Kidney epithelial cell (primary cell): ENCODE measurements around the gene AFF1. TPM values are rescaled to one million over a fixed set of nuclear protein-coding genes. Genes with fewer than 3 reads are reported as not detected.

Experiments used
- DNase-seq: peaks from one replicate; pipeline ENCODE4 v3.0.0-alpha.2; 2010; ENCODE audit warnings: low read depth
- H3K27me3 ChIP-seq: 2 replicates; pipeline ENCODE4 v1.6.0; 2011; ENCODE audit warnings: low read length; ENCODE audit not compliant: control insufficient read depth, insufficient read depth
- H3K36me3 ChIP-seq: 2 replicates; pipeline ENCODE4 v1.5.1; 2011; ENCODE audit warnings: low read length; ENCODE audit not compliant: control insufficient read depth, insufficient read depth
- H3K4me3 ChIP-seq: 2 replicates; pipeline ENCODE4 v1.5.1; 2011; ENCODE audit warnings: low read depth, mild to moderate bottlenecking, control low read depth, low read length
- total RNA-seq: library from RNA; depleted of rRNA; stranded (reverse); fragments of >200 nt; gene quantifications from 2 replicates; pipeline ENCODE4 v1.2.3, GENCODE V29; 2015
- TF ChIP-seq, protein P1 (sequence below): IDR thresholded peaks from 2 replicates; pipeline ENCODE4 v1.5.1; 2011; ENCODE audit warnings: mild to moderate bottlenecking, moderate library complexity, low read length, control low read depth, inconsistent platforms; ENCODE audit not compliant: insufficient read depth, poor library complexity, severe bottlenecking

Gene AFF1
- total RNA-seq, 1 donor from 2014 or later = 16.9 TPM

DNA sequence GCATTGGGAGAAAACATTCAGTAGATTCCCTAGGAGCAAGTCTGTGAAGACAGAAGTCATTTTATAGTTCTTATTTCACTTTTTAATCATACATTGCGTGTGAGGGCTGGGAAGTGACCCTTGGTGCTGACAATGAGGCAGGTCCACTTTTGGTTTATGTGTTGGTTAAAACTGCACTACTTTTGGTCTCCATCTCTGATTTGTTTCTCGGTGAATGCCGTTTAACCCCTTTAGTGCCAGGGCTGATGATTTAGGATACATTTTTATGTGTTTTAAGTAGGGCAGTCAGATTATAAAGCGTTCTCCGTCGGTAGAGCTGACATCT lies 110.4 kb downstream of the AFF1 start:
- TF ChIP-seq, protein P1, sequence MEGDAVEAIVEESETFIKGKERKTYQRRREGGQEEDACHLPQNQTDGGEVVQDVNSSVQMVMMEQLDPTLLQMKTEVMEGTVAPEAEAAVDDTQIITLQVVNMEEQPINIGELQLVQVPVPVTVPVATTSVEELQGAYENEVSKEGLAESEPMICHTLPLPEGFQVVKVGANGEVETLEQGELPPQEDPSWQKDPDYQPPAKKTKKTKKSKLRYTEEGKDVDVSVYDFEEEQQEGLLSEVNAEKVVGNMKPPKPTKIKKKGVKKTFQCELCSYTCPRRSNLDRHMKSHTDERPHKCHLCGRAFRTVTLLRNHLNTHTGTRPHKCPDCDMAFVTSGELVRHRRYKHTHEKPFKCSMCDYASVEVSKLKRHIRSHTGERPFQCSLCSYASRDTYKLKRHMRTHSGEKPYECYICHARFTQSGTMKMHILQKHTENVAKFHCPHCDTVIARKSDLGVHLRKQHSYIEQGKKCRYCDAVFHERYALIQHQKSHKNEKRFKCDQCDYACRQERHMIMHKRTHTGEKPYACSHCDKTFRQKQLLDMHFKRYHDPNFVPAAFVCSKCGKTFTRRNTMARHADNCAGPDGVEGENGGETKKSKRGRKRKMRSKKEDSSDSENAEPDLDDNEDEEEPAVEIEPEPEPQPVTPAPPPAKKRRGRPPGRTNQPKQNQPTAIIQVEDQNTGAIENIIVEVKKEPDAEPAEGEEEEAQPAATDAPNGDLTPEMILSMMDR = no peak
- peaks cover 1% of the 10 kb centered on the region for H3K36me3 ChIP-seq

DNA sequence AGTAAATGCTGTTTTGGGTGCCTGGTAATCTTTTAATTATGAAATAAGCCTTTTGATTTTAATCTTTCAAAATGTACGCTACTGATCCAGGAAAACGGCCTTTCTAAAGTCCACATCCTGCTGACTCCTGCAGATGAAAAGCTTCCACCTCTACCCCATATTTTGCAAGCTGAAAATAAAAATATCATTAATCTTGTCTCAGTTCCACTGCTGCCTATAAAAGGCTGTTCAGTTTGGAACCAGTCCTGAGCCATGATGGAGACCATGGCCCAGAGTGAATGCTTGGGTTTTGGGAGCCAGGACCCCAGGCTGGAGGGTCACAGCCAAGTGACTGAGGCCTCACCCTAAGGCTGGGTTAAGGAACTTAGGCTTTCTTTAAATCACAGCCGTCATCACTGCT lies 110.8 kb downstream of the AFF1 start:
- TF ChIP-seq, protein P1 = no peak
- DNase-seq = no peak
- Histone ChIP-seq H3K4me3 (no peak overlapping the region), H3K36me3 (peaks cover 1% of the 10 kb centered on the region), H3K27me3 (no peaks in the 10 kb centered on the region)

More for the DNA sequence above, 110.4 kb downstream of the AFF1 start:
- no peak for DNase-seq
- H3K4me3 ChIP-seq = no peak overlapping the region
- no peaks in the 10 kb centered on the region for H3K27me3 ChIP-seq

DNA sequence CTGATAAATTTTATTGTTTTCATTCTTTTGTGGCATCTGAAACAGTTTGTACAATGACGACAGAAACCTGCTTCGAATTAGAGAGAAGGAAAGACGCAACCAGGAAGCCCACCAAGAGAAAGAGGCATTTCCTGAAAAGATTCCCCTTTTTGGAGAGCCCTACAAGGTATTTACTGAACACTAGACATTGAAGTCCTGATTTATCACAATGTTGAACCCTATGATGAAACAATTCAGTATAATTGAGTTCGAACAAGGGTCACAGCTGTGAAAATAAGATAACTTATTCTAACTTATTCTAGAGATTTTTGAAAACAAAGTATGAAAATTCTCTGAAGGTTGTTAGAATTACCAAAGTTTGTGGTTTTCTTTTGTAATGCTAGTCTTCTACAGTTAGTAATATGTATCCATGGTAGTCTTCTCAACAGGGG lies 111.3 kb downstream of the AFF1 start:
- no peak overlapping the region for H3K4me3 ChIP-seq
- H3K36me3 ChIP-seq = peaks cover 1% of the 10 kb centered on the region
- H3K27me3 ChIP-seq = no peaks in the 10 kb centered on the region
- TF ChIP-seq, protein P1 = no peak
- no peak for DNase-seq

DNA sequence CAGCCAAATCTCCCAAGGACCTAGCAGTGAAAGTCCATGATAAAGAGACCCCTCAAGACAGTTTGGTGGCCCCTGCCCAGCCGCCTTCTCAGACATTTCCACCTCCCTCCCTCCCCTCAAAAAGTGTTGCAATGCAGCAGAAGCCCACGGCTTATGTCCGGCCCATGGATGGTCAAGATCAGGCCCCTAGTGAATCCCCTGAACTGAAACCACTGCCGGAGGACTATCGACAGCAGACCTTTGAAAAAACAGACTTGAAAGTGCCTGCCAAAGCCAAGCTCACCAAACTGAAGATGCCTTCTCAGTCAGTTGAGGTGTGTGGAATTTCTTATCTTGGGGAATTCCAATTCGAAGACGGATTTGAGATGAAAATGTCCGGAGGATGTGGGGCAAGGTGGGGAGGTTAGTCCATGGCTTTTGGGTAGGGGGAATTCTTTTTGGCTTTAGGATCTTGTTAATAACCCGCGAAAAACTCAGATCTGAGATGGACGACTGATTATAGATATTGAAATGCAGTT lies 112.5 kb downstream of the AFF1 start:
- no peaks in the 10 kb centered on the region for H3K27me3 ChIP-seq
- no peak for DNase-seq
- H3K4me3 ChIP-seq = no peak overlapping the region
- TF ChIP-seq, protein P1 = no peak
- H3K36me3 ChIP-seq = peaks cover 1% of the 10 kb centered on the region

DNA sequence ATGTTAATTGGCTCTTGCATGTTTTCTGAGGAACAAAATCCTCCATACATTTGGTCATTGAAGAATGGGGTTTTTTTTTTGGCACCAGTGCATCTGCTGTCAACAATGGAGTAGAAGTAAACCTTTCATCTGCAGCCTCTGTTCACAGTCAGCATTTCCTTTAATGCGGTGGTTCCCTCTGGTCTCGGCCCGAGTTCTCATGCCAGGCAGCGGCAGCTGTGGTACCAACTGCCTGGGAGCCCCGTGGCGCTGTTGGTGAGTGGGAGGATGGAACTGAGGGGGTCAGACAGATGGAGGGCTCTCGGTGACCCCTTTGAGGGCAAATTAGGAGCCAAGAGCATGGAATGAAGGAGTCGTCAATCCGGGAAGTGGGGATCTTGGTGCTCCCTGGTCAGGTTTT lies 114.7 kb downstream of the AFF1 start:
- peaks cover 1% of the 10 kb centered on the region for H3K36me3 ChIP-seq
- DNase-seq = no peak
- no peaks in the 10 kb centered on the region for H3K27me3 ChIP-seq
- TF ChIP-seq, protein P1 = no peak
- no peak overlapping the region for H3K4me3 ChIP-seq

DNA sequence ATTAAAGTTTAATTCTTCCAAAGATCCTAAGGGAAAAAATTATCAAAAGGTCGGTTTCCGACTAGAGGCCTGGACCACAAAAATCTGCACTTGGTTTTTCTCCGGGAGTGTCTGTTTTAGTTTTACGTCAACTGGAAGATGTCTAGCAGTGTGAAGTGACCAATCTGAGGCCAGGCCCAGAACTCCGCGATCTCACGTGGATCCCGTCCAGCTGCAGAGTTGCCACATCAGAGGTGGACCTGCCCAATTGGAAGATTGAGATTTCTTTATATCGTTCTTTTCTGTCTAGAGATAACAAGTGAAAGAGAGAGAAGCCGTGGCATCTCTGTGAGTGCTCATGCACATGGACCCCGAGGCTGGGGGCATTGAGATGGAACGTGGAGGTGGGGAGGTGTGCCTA lies 115.8 kb downstream of the AFF1 start:
- Histone ChIP-seq H3K4me3 (no peak overlapping the region), H3K36me3 (peaks cover 1% of the 10 kb centered on the region), H3K27me3 (no peaks in the 10 kb centered on the region)
- TF ChIP-seq, protein P1 = no peak
- DNase-seq = no peak
